NCI-H2196 treated with DMSO at 0.1 percent for 48 hours (cell line): Measurements from ENCODE around the gene SPARC.
"Not testable (repeated sequence)": the region's sequence is repeated elsewhere in the genome, so short reads cannot be mapped to it uniquely, and the experiment has no call there.

Experiments used
- DNase-seq: peaks from one replicate; lab custom pipeline; 2025; ENCODE audit not compliant: unreplicated experiment; lab: John Stamatoyannopoulos, UW

The SPARC gene

GRCh38 chr5:151700820-151701219, 14.1 kb upstream of the SPARC start:
- DNase-seq: no peak

DNA sequence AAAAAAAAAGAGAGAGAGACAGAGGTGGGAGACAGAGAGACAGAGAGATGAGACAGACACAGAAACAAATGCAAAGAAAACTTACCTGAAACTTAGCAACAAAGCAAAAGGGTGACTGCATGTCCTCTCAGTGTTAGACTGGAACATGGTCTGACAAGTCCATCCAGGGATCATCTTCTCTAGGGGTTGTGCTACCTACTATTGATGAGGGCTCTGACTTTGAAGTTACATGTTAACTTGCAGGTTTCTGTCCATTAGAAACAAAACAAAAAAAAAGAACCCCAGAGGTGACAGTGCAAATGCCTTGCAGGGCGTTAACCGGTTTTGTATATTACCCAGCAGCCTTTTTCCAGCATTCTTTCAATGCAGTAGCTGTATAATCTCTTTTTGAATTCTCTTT, 13.6 kb upstream of the SPARC start:
- DNase-seq: no peak

GRCh38 chr5:151699071-151699901, 12.6 kb upstream of the SPARC start:
- DNase-seq: no peak

GRCh38 chr5:151698081-151698480, 11.4 kb upstream of the SPARC start:
- DNase-seq: not testable (repeated sequence)

- no peak for DNase-seq
Measured at GRCh38 chr5:151697452-151697851, 10.7 kb upstream of the SPARC start.

- no peak for DNase-seq
Measured at GRCh38 chr5:151696470-151697061, 9.9 kb upstream of the SPARC start.

DNA sequence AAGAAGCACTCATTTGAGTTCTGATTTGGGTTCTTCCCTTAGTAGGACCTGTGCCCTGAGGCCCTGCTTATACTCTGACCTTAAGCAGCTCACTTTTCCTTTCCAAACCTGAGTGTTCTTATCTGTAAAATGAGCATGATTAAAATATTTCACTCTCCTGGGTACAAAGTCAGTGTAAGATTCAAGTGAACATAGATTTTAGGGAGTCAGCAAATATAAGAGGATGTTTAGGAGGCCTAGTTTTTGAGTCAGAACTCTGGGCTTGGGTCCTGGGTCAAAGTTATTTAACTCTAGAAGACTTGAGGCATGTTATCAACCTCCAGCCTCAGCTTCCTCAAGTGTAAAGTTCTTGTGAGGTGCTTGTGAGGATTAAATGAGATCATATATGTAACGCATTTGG, 8.7 kb upstream of the SPARC start:
- no peak for DNase-seq

DNA sequence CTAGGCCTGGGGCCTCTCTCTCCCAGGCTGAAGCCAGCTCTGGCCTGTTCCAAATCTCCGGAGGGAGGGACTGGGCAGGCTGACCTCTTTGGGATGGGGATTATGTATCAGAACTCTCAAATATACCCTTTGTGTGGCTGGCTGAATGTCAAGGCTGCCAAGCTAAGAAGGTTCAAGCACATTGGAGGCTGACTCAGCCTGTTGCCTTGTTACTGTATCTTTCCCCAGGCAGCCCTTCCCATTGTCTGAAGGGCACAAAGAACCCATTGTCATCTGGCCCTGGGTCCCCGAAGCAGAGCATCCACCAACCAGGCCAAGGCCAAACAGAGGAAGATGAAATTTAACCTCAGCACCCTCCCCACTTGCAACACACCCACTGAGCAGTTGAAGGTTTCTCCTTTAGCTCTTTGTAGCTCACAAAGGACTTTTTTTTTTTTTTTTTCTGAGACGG, 7.3 kb upstream of the SPARC start:
- peak; percentile 20 for DNase-seq

DNA sequence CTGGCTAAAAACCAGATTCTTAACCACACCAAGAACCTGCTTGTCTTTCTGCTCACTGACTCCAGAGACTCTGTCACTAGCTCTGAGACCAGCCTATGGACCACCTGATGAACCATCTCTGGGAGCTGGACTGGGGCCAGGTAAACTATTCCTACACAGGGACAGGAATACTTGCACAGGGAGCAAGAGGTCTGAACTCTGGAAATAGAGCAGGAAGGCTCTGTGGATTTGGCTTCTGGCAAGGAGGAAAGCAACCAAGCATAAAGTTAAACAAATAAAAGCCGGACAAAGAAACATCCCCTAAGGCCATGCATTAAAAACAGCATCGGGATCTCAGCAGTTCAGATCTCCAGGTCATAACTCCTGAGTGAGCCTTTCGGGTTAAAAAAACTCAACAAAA, 5.6 kb upstream of the SPARC start:
- DNase-seq: no peak

DNA sequence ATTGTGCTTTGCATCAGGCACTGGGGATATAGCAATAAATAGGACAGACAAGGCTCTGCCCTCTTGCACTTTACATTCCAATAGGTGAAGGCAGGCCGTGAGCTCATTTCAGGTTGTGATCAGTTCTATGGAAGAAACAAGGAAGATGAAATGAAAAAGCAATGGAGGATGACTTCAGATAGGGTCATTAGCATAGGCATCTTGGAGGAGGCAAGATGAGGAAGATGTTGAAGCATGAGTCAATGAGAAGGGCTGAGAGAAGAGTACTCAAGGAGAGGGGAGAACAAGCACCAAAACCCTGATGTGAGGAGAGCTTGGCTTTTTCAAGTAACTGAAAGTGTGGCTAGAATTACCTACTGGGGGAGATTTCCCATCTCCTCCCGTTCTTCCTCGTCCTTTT, 5.0 kb upstream of the SPARC start:
- DNase-seq: no peak

DNA sequence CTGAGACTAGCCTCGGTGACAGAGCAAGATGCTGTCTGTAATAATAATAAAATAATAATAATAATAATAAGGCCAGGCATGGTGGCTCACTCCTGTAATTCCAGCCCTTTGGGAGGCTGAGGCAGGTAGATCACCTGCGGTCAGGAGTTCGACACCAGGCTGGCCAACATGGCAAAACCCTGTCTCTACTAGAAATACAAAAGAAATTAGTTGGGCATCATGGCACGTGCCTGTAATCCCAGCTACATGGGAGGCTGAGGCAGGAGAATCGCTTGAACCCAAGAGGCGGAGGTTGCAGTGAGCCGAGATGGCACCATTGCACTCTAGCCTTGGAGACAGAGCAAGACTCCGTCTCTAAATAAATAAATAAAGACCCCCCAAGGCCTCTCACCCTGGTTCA, 2.9 kb upstream of the SPARC start:
- not testable (repeated sequence) for DNase-seq

DNA sequence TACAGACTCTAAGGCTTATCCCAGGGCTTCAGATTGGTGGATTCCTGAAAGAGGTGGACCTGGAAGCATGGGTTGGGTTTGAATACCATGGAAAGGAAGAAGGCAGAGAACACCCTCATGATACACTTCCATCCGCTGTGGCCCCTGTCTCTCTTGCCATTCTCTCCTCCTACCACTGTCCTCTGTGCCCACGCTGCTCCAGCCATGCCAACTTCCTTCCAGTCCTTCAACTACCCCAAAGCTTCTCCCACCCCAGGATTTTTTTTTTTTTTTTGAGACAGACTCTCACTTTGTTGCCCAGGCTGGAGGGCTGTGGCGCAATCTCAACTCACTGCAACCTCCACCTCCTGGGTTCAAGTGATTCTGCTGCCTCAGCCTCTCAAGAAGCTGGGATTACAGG, 1.7 kb upstream of the SPARC start:
- no peak for DNase-seq

DNA sequence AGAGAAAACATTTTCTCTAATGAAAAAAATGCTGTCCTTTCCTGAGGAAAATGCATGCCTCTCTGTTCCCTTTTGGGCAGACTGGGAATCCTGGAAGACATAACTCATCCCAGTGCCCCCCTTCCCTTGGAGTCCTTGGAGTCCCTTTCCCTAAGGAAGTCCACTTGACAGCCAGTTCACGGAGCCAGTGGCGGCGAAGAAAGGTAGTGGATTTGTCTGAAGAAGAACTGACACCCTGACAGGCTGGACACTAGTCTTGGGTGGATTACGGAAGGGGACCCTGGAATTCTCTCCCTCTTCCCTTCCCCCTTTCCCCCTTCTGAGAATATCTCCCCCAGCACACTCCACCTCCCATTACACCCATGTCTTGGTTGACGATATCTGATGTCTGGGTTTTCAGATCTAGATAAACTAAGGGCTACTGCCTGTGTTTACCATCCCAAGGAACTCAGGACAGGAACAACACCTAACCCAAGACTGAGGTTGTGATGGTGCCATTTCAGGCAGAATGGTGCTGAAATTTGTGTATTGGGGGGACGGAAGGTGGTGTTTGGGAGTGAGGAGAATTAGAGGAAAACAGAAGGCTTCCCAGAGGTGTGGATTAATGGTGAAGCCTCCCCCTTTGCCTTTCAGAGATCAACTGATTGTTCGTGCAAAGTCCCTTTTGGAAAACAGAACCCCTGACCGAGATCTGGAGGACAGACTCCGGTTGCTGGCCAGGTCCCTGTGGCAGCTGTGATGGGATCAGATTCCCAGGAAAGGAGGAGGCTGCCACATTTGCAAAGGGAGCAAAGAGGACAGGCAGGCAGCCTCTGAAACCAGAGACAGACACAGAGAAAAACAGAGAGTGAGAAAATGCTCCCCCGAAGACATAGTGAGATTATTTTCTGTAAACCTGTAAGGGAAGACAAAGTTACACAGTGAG, 704 bp downstream of the SPARC start:
- DNase-seq: no peak

DNA sequence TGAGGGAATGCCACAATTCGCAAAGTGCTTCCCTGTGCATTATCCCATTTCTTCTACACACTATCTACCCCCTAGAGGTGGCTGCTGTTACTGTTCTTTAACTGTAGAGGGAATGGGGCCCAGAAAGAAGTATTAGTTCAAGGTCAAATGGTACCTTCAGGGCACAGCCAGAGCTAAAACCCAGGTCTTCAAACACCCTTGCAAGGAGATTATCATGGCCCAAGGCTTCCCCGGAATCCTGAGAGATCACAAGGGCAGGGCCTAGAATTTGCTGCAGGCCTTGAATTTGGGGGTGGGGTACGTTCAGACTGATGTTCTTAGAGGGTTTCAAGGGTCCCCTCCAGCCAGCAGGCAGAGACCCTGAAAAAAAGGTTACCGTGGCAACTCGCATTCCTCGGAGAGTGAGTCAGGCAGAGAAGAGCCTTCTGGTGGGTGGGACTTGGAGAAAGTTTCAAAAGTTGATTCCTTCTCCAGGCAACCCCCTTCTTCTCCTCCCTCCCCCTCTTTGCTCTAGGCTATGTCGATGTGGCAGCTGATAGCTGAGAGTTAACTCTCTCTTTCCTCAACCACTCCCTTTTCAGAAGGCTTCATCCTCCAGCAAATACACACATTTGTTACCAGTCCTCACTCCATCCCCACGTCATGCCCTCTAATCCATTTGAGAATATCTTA, 1.9 kb downstream of the SPARC start:
- DNase-seq: no peak

- no peak for DNase-seq
Measured at GRCh38 chr5:151683986-151684588, 2.6 kb downstream of the SPARC start.

DNA sequence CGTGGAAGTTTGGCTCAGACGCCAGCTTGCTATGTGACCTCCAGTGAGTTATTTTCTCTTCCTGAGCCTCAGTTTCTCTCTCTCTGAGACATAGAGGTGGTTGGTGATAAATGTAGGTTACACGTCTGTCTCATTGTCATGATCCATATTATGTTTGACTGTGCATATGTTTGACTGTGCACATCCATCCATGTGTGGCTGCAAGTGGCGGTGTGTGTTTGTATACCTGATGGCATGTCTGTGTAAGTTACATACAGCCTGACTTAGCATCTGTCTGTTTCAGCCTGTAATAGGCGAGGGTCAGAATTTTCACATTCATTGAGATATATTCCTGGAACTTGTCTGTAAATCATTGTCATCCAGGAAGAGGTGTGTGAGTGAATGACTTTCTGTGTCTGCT, 3.3 kb downstream of the SPARC start:
- no peak for DNase-seq

GRCh38 chr5:151682751-151683331, 3.9 kb downstream of the SPARC start:
- no peak for DNase-seq

GRCh38 chr5:151682240-151682639, 4.5 kb downstream of the SPARC start:
- no peak for DNase-seq

GRCh38 chr5:151680944-151681427, 5.7 kb downstream of the SPARC start:
- no peak for DNase-seq

DNA sequence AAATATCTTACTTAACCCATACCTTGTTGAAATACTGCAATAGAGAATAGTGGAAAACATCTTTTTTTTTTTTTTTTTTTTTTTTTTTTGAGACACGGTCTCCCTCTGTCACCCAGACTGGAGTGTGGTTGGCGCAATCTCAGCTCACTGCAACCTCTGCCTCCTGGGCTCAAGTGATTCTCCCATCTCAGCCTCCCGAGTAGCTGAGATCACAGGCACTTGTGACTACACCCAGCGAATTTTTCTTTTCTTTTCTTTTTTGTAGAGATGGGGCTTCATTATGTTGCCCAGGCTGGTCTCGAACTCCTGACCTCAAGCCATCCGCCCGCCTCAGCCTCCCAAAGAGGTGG, 6.6 kb downstream of the SPARC start:
- not testable (repeated sequence) for DNase-seq
